ENCODE measurements around the gene ZBTB45.

ZBTB45 gene

DNA sequence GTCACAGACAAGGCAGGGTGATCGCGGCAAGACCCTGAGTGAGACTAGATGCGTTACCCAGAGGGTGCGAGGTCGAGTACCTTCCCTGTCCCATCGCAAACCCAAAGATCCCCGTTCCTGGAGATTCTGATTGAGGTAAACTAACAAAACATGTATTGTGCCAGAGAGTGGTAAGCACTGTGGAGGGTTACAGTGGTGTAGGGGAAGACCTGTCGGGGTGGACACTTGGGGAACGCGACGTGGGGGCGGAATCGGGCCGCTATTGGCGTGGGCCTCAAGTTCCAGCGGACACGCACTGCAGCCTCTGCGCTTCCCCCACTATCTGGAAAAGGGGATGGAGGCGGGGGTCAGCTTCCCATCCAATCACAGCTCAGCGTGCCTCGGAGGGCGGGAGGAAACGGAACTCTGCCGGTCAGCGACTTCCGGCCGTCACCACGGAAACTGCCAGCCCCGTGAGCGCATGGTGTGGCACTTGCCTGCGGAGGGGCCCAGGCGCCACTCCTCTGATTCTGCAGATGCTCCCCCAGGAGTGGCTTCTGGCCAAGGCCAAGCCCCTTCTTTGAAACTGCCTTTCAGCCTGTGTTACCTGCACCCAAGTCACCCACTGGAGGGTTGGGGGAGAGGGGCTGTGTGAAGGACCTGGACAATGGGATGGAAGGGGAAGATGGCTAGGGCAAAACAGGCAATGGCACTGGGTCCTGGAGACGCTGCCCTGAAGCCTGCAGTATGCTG lies 39.8 kb upstream of the ZBTB45 start:
- TF ChIP-seq, protein P1, sequence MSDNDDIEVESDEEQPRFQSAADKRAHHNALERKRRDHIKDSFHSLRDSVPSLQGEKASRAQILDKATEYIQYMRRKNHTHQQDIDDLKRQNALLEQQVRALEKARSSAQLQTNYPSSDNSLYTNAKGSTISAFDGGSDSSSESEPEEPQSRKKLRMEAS (IDR thresholded peaks at IDR 0.05; ENCODE audit: low read depth, low read length) = peak; percentile 91
- peak; percentile 92 for TF ChIP-seq POLR2A (IDR thresholded peaks at IDR 0.05; ENCODE audit: extremely low read depth, insufficient read length)
- TF ChIP-seq, protein P2, sequence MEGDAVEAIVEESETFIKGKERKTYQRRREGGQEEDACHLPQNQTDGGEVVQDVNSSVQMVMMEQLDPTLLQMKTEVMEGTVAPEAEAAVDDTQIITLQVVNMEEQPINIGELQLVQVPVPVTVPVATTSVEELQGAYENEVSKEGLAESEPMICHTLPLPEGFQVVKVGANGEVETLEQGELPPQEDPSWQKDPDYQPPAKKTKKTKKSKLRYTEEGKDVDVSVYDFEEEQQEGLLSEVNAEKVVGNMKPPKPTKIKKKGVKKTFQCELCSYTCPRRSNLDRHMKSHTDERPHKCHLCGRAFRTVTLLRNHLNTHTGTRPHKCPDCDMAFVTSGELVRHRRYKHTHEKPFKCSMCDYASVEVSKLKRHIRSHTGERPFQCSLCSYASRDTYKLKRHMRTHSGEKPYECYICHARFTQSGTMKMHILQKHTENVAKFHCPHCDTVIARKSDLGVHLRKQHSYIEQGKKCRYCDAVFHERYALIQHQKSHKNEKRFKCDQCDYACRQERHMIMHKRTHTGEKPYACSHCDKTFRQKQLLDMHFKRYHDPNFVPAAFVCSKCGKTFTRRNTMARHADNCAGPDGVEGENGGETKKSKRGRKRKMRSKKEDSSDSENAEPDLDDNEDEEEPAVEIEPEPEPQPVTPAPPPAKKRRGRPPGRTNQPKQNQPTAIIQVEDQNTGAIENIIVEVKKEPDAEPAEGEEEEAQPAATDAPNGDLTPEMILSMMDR (IDR thresholded peaks at IDR 0.05; ENCODE audit: low read depth, low read length) = no peak
- peak; percentile 98 for TF ChIP-seq MYC (IDR thresholded peaks at IDR 0.05; ENCODE audit: low read depth, low read length)
- DNase-seq (ENCODE audit: low read depth) = peak; percentile 98

DNA sequence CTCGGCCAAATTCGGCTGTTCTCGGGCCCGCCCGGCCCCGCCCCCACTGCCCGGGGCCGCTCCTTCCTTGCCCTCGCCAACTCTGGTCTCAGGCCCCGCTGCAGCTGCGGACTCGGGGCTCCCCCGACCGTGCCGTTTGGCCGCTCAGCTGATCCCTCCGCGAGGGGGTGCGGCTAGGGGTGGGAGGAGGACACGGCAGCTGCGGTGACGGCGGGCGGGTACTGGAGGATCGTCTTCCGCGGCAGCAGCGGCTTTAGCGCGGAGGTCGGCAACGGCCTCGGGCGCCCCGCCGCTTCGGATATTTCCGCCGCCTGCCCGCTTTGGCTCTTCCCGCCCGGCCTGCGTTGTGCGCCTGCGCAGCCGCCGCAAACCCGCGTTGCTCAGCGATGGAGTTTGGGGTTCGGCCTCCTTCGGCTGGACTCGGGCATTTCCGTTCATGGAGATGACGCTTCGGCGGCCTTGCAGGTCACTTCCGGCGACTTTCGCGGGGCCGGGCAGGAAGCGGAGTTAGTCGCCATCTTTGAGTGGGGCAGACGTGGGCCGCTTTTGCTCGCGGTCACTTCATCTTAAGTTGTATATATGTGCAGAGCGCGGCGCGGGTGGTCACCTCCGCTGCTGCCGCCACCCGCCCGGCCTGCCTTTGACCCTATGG lies 39.1 kb upstream of the ZBTB45 start:
- TF ChIP-seq MYC (IDR thresholded peaks at IDR 0.05; ENCODE audit: low read depth, low read length) (0 out of 2 replicates have a peak, but pooled peaks have one; percentile 24), POLR2A (IDR thresholded peaks at IDR 0.05; ENCODE audit: extremely low read depth, insufficient read length) (no peak)
- TF ChIP-seq, protein P2 (IDR thresholded peaks at IDR 0.05; ENCODE audit: low read depth, low read length) = no peak
- TF ChIP-seq, protein P1 (IDR thresholded peaks at IDR 0.05; ENCODE audit: low read depth, low read length) = peak; percentile 37; the same call in 1 of the 2 replicates
- peak overlapping the region; percentile 87 for H3K4me3 ChIP-seq (ENCODE audit: low read depth, low read length)
- DNase-seq (ENCODE audit: low read depth) = peak; percentile 98

More for the DNA sequence above, 39.8 kb upstream of the ZBTB45 start:
- peak overlapping the region; percentile 87 for H3K4me3 ChIP-seq (ENCODE audit: low read depth, low read length)

DNA sequence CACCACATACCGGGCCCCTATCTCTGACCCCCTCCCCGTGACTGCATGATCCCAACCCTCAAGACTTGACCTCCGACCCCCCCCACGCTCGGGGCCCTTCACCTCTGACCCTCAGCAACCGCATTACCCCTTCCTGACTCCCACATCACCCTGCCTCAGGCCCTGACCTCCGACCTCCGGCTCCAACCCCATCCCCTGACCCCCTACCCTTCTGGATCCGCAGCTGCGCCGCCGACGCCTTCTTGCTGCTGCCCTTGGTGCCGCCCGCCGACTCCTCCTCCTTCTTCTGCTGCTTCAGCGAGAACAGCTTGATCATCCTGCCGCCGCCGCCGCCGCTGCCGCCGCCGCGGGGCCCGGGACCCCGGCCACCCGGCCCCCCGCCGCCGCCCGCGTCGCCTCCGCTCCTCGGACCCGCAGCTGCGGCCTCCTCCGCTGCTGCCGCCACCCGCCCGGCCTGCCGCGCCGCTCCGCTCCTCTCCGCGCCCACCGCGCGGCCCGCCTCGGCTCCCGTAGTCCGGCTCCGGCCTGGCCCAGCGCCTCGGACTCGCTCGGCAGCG lies 38.5 kb upstream of the ZBTB45 start, which contains the start of gene UBE2M:
Gene UBE2M (minus strand): TSS at position 546 of the 557 bp plus-strand sequence. CDS start 230 bp downstream, at position 316.
- TF ChIP-seq MYC (IDR thresholded peaks at IDR 0.05; ENCODE audit: low read depth, low read length) = no peak
- TF ChIP-seq POLR2A (IDR thresholded peaks at IDR 0.05; ENCODE audit: extremely low read depth, insufficient read length) = no peak
- TF ChIP-seq, protein P1 (IDR thresholded peaks at IDR 0.05; ENCODE audit: low read depth, low read length) = no peak
- TF ChIP-seq, protein P2 (IDR thresholded peaks at IDR 0.05; ENCODE audit: low read depth, low read length) = no peak
- H3K4me3 ChIP-seq (ENCODE audit: low read depth, low read length) = peak within 1 kb of the TSS; percentile 89
- peak; percentile 68 for DNase-seq (ENCODE audit: low read depth)

DNA sequence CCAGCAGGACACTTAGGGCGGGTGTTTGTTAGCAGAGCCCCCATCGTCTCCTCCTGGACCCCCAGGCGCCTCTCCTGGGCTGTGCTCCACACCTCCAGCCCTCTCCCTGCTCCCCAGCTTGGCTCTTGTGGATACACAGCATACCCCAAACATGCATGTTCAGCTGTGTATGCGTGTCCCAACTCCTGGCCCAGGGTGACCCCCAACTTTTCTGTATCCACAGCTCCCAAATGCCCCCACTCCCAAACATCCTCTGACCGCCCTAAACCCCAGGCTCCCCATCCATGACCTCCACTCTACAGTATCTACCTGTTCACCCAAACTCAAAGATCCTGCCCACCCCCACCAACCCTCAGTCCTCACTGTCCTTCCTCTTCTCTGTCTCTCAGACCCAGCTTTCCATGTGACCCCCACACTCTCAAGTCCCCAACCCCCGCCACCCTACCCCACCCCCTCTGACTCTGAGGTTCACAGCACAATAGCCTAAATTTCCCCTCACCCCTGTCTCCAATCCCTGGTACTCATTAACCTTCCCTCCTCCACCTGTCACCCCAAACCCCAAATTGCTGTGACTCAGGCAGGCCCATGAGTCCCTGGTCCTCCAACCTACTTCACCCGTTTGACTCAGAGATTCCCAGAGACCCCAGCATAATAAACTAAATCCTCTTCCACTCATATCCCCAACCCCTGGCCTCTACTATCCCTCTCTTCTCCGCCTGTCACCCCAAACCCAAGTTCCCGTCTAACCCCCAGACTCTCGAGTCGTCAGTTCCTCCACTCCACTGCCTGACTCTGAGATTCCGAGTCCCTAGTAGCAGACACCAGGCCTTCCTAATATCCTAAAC lies 37.8 kb upstream of the ZBTB45 start:
- peak; percentile 39 for DNase-seq (ENCODE audit: low read depth)
- H3K4me3 ChIP-seq (ENCODE audit: low read depth, low read length) = peak overlapping the region; percentile 89
- TF ChIP-seq POLR2A (IDR thresholded peaks at IDR 0.05; ENCODE audit: extremely low read depth, insufficient read length) = no peak
- TF ChIP-seq, protein P1 (IDR thresholded peaks at IDR 0.05; ENCODE audit: low read depth, low read length) = no peak
- TF ChIP-seq MYC (IDR thresholded peaks at IDR 0.05; ENCODE audit: low read depth, low read length) = no peak
- TF ChIP-seq, protein P2 (IDR thresholded peaks at IDR 0.05; ENCODE audit: low read depth, low read length) = no peak

DNA sequence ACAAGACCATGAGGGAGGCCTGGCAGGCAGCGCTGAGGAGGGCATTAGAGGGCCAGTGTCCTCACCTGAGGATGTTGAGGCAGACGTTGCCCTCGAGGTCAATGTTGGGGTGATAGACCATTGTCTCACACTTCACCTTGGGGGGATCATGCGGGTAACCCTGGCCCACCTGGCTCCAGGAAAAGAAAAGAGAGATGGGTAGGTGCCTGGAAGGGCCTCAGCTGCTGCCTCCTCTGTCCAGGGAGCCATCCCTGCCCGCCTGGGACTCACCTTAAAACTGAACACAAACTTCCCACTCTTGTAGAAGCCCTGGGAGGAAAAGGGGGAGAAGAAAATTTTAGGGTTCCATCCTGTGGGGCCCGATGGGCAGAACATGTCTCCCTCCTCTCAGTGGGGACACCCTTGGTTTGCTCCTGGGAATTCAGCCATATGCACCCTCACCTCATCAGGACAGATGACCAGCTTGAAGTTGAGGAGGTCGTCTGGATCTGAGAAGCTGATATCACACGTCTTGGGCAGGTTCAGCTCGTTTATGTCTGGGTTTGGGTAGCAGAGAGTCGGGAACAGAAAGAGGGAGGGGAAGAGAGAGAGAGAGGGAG lies 37.1 kb upstream of the ZBTB45 start:
- H3K4me3 ChIP-seq (ENCODE audit: low read depth, low read length) = peak overlapping the region; percentile 89
- peak; percentile 0 for DNase-seq (ENCODE audit: low read depth)
- TF ChIP-seq, protein P1 (IDR thresholded peaks at IDR 0.05; ENCODE audit: low read depth, low read length) = no peak
- TF ChIP-seq MYC (IDR thresholded peaks at IDR 0.05; ENCODE audit: low read depth, low read length) = no peak
- TF ChIP-seq, protein P2 (IDR thresholded peaks at IDR 0.05; ENCODE audit: low read depth, low read length) = no peak
- no peak for TF ChIP-seq POLR2A (IDR thresholded peaks at IDR 0.05; ENCODE audit: extremely low read depth, insufficient read length)

Data from NB4 (cell line).